IMR-90 (cell line): ENCODE results near the gene FKBP11. TPM values are rescaled to one million over a fixed set of nuclear protein-coding genes. Genes with fewer than 3 reads are reported as not detected.

Experiments
- ATAC-seq: fragments of 200-7000 bp; cut with Tn5 transposase; 2 replicates; pipeline ENCODE4 v1.9.1; 2020; ENCODE audit warnings: low read depth, mild to moderate bottlenecking, moderate library complexity
- BruUV-seq: library from RNA; stranded (reverse); fragments of 400-500 nt; replicated peaks from 2 replicates; lab custom pipeline; 2021; lab: Mats Ljungman, UMichigan
- CTCF ChIA-PET: fragments of 300-600 bp; formaldehyde crosslinking; extraction: SDS; loops from one replicate; lab custom pipeline; 2021; ENCODE audit warnings: antibody characterized with exemption; lab: Yijun Ruan, JAX
- POLR2A ChIA-PET: fragments of 300-600 bp; sonication (Branson Sonifier 250); formaldehyde crosslinking; loops from one replicate; lab custom pipeline; 2022; ENCODE audit warnings: antibody characterized with exemption; ENCODE audit not compliant: unreplicated experiment; lab: Charles Lee
- DNase-seq: peaks from one replicate; pipeline ENCODE4 v3.0.0; 2013
- H2AFZ ChIP-seq: replicated peaks from 2 replicates; pipeline ENCODE3; 2013; ENCODE audit warnings: low read length, mild to moderate bottlenecking; ENCODE audit not compliant: poor library complexity
- H2AK5ac ChIP-seq: 2 replicates; pipeline ENCODE4 v1.6.1; 2013; ENCODE audit warnings: low read depth, low read length, inconsistent platforms
- H2AK9ac ChIP-seq: replicated peaks from 2 replicates; pipeline ENCODE3; 2013; ENCODE audit warnings: mild to moderate bottlenecking, low read depth, low read length, moderate library complexity; ENCODE audit not compliant: poor library complexity
- H2BK120ac ChIP-seq: 2 replicates; pipeline ENCODE4 v1.6.1; 2013; ENCODE audit warnings: low read depth, low read length, inconsistent platforms
- H2BK15ac ChIP-seq: 3 replicates; pipeline ENCODE4 v1.6.1; 2013; ENCODE audit warnings: low read depth, low read length, inconsistent platforms
- H2BK20ac ChIP-seq: 2 replicates; pipeline ENCODE4 v1.6.1; 2013; ENCODE audit warnings: low read depth, mild to moderate bottlenecking, inconsistent platforms, low read length, moderate library complexity
- H2BK5ac ChIP-seq: 2 replicates; pipeline ENCODE4 v1.6.1; 2013; ENCODE audit warnings: mild to moderate bottlenecking, low read depth, low read length, inconsistent platforms; ENCODE audit not compliant: poor library complexity, severe bottlenecking
- H3K14ac ChIP-seq: replicated peaks from 2 replicates; pipeline ENCODE4 v1.6.1; 2013; ENCODE audit warnings: low read depth, low read length, inconsistent platforms
- H3K18ac ChIP-seq: 2 replicates; pipeline ENCODE4 v1.6.1; 2013; ENCODE audit warnings: low read depth, low read length, control low read depth
- H3K23ac ChIP-seq: 2 replicates; pipeline ENCODE4 v1.6.1; 2013; ENCODE audit warnings: low read depth, low read length, inconsistent platforms
- H3K27ac ChIP-seq: 2 replicates; pipeline ENCODE4 v1.5.1; 2013; ENCODE audit warnings: mild to moderate bottlenecking, control low read depth, low read length; ENCODE audit not compliant: insufficient read depth
- H3K27me3 ChIP-seq: 2 replicates; pipeline ENCODE4 v1.6.1; 2013; ENCODE audit warnings: low read length; ENCODE audit not compliant: control insufficient read depth, insufficient read depth
- H3K36me3 ChIP-seq: 2 replicates; pipeline ENCODE4 v1.6.1; 2013; ENCODE audit warnings: low read length, mixed read lengths; ENCODE audit not compliant: control insufficient read depth, insufficient read depth
- H3K4ac ChIP-seq: 2 replicates; pipeline ENCODE4 v1.6.1; 2013; ENCODE audit warnings: low read depth, low read length, inconsistent platforms
- H3K4me1 ChIP-seq: 2 replicates; pipeline ENCODE4 v1.6.1; 2013; ENCODE audit warnings: low read length, mixed read lengths; ENCODE audit not compliant: control insufficient read depth, insufficient read depth
- H3K4me2 ChIP-seq: 2 replicates; pipeline ENCODE4 v1.6.1; 2013; ENCODE audit warnings: low read depth, mild to moderate bottlenecking, control low read depth, low read length, moderate library complexity
- H3K4me3 ChIP-seq: 2 replicates; pipeline ENCODE4 v1.5.1; 2013; ENCODE audit warnings: low read depth, mild to moderate bottlenecking, control low read depth, low read length, moderate library complexity; ENCODE audit not compliant: insufficient read depth
- H3K56ac ChIP-seq: 2 replicates; pipeline ENCODE4 v1.6.1; 2013; ENCODE audit warnings: low read length, inconsistent platforms; ENCODE audit not compliant: insufficient read depth; ENCODE audit errors: extremely low read depth
- H3K79me1 ChIP-seq, 2 experiments: 2 replicates each; pipeline ENCODE4 v1.6.1; 2013; ENCODE audit warnings: low read length in 2 of 2, inconsistent platforms in 1 of 2, low read depth in 1 of 2
- H3K9ac ChIP-seq: 2 replicates; pipeline ENCODE4 v1.6.1; 2013; ENCODE audit warnings: low read depth, low read length, control low read depth
- H3K9me1 ChIP-seq: 2 replicates; pipeline ENCODE4 v1.6.1; 2013; ENCODE audit warnings: low read length, inconsistent platforms; ENCODE audit not compliant: insufficient read depth
- H3K9me3 ChIP-seq: 2 replicates; pipeline ENCODE4 v1.6.1; 2013; ENCODE audit warnings: low read length; ENCODE audit not compliant: control insufficient read depth, insufficient read depth
- H4K20me1 ChIP-seq: 2 replicates; pipeline ENCODE4 v1.6.1; 2013; ENCODE audit warnings: low read length, inconsistent platforms; ENCODE audit not compliant: insufficient read depth
- H4K5ac ChIP-seq: 2 replicates; pipeline ENCODE4 v1.6.1; 2013; ENCODE audit warnings: mild to moderate bottlenecking, low read depth, low read length, control low read depth
- H4K8ac ChIP-seq, 2 experiments: 2 replicates each; pipeline ENCODE4 v1.6.1; 2013; ENCODE audit warnings: low read depth in 2 of 2, low read length in 2 of 2, control low read depth in 1 of 2, inconsistent platforms in 1 of 2
- H4K91ac ChIP-seq: 2 replicates; pipeline ENCODE4 v1.6.1; 2013; ENCODE audit warnings: low read depth, low read length, inconsistent platforms; ENCODE audit not compliant: insufficient read depth
- CEBPB ChIP-seq: IDR thresholded peaks from 2 replicates; pipeline ENCODE4 v1.6.1; 2012; ENCODE audit warnings: low read depth, low read length, improper control_type of control experiment
- WGBS, 2 experiments: methylation state at CpG; one replicate each; pipeline versions ENCODE4 v1.1.5 to v1.1.7; 2013; ENCODE audit warnings: missing lambda C conversion rate in 2 of 2; ENCODE audit not compliant: insufficient read length in 1 of 2; ENCODE audit errors: extremely low coverage in 2 of 2; 5-methylcytosine and 5-hydroxymethylcytosine counted together
- dilution Hi-C: fragments of 300-500 bp; cut with HindIII; formaldehyde crosslinking; loops from one replicate; pipeline ENCODE4 v1.14.3; 2018; ENCODE audit warnings: low sequenced_read_pairs; ENCODE audit not compliant: unreplicated experiment
- in situ Hi-C: fragments of 300-500 bp; cut with MboI; formaldehyde crosslinking; loops from 3 replicates; pipeline ENCODE4 v1.14.3; 2019; ENCODE audit warnings: low sequenced_read_pairs, inconsistent platforms, mixed read lengths
- intact Hi-C: fragments of 100-400 bp; cut with micrococcal nuclease; formaldehyde crosslinking; loops from 2 replicates; pipeline ENCODE4 v1.10.0; 2022
- polyA plus RNA-seq, 3 experiments: library from polyadenylated mRNA; depleted of rRNA; stranded (reverse); fragments of >200 nt; gene quantifications; 2 replicates each; pipeline ENCODE4 v1.2.3, GENCODE V29; 2012; ENCODE audit warnings: low replicate concordance in 1 of 3
- total RNA-seq: library from RNA; depleted of rRNA; stranded (reverse); fragments of >200 nt; gene quantifications from 2 replicates; pipeline ENCODE4 v1.2.3, GENCODE V29; 2012

The FKBP11 gene
- total and polyA plus RNA-seq, 2 of the 4 experiments (the other 2 are of a cell fraction) = 5.0 to 40.0 TPM

DNA sequence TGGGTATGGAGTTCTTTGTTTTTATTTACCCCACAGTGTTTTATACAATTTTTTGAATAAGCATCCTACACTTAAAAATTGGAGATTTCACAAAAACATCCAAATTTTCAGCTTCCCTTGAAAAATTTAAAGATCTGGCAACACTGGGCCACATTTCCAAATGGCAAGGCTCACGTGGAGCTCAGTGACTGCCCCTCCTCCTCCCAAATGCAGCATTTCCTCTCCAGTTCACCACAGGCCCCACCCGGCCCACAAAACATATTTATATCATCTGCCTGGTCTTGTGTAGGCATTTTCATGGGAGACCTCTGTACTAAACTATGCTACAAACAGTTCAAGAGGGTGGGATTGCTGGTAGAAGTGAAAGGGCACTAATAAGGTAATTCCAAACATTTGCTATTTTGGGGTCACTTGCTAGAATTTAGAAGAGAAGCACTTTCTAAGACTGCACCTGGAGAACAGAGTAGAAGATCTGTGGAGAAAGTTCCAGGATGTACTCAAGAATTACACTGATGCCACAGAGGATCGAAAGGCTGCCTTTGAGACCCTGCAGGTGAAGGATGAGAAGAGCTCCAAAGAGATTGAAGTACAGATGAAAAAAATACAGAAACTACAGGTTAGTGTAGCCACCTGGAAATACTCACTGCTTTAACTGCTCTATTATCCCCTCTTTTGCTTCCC is 7.3 kb downstream of the FKBP11 start:
- dilution Hi-C loops = no loop called here
- POLR2A ChIA-PET = no interaction called here

More for the DNA sequence above, 7.3 kb downstream of the FKBP11 start:
- CTCF ChIA-PET = no interaction called here
- BruUV-seq = no TSS peak
- H3K9ac ChIP-seq = no peak overlapping the region
- no peak overlapping the region for H3K56ac ChIP-seq
- WGBS, 2 experiments = no CpG with 5 or more reads among the region's 3 CpGs
- no peak overlapping the region for H4K8ac ChIP-seq
- no peak overlapping the region for H3K4me3 ChIP-seq
- H4K20me1 ChIP-seq = no peaks in the 10 kb centered on the region; the same call in 1 of the 2 replicates
- H3K36me3 ChIP-seq = peaks cover 9% of the 10 kb centered on the region
- H3K9me3 ChIP-seq = no peaks in the 10 kb centered on the region
- H3K4ac ChIP-seq = no peak overlapping the region
- TF ChIP-seq CEBPB = no peak
- H2AFZ ChIP-seq = no peak overlapping the region
- no peaks in the 10 kb centered on the region for H3K79me1 ChIP-seq
- no peak overlapping the region for H3K23ac ChIP-seq
- ATAC-seq (no peak), DNase-seq (no peak)
- H2BK120ac ChIP-seq = no peak overlapping the region
- H3K27me3 ChIP-seq = no peaks in the 10 kb centered on the region
- H4K5ac ChIP-seq = no peak overlapping the region
- no peak overlapping the region for H2BK5ac ChIP-seq
- H2BK15ac ChIP-seq = no peak overlapping the region
- intact Hi-C loops = no loop called here
- H3K4me2 ChIP-seq = no peak overlapping the region
- in situ Hi-C loops = no loop called here
- H3K18ac ChIP-seq = no peak overlapping the region
- no peak overlapping the region for H3K14ac ChIP-seq
- no peak overlapping the region for H2AK9ac ChIP-seq
- H3K4me1 ChIP-seq = no peaks in the 10 kb centered on the region
- H3K9me1 ChIP-seq = no peaks in the 10 kb centered on the region; the same call in 1 of the 2 replicates
- no peak overlapping the region for H2BK20ac ChIP-seq
- H2AK5ac ChIP-seq = no peak overlapping the region
- H3K27ac ChIP-seq = no peak overlapping the region
- H4K91ac ChIP-seq = no peak overlapping the region
